ENCODE data around the gene SNAPIN. TPM values are rescaled to one million over a fixed set of nuclear protein-coding genes. Genes with fewer than 3 reads are reported as not detected.

The SNAPIN gene
- polyA plus RNA-seq, 3 donors: 30.7 to 141 (median 135) TPM

DNA sequence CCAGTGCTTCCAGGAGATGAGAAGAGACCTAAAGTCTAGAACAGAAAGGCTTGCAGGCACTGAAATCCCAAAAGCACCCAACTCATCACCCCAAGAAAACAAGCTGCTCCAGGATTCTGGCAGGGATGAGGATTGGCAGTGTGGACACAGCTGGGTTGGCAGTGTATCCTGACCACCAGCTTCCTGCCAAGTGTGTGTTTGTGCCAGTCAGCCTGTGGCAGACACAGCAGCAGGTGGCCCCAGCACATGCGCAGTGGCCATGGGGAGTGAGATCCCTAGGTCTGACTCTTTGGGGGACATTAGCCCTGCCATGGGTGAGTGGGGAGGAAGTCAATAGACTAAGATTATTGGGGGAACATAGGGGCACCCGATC is 8.7 kb upstream of the SNAPIN start:
- no peaks in the 10 kb centered on the region for H3K9me3 ChIP-seq (replicated peaks in 1 of 2; ENCODE audit: control insufficient read depth in 1 of 2, insufficient read depth in 1 of 2, low read length in 2 of 2)
- 91% methylated on average over 2 of the region's 2 CpGs for WGBS (ENCODE audit: insufficient coverage)
- no peak overlapping the region for H3K4me3 Mint-ChIP-seq

DNA sequence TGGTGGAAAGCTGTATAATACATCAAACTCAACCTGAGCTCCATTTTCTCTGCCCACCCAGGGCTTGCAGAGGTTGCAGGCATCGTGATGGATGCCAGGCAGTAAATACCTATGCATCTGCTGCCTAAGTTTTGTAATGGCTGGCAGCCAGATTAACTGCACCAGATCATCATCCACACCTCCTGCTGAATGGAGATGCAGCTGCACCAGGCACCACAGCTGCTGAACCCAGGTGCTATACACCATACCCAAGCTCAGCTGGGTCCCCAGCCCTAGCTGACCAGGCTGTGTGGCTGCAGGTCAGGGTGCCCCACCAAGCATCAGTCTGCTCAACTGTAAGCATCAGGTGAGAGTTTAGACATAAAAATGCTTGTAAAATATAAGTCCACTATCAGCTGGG is 6.7 kb upstream of the SNAPIN start:
- Mint-ChIP-seq H3K4me1 (peaks cover 27% of the 10 kb centered on the region), H3K27me3 (ENCODE audit: low read depth in 3 of 3) (peaks cover 0 to 2% (median 2%) of the 10 kb centered on the region in 3 donors), H3K27ac (no peak overlapping the region), H3K4me3 (no peak overlapping the region), H3K9me3 (peaks cover 0 to 2% (median 0%) of the 10 kb centered on the region in 7 donors), H3K36me3 (peaks cover 0 to 6% of the 10 kb centered on the region in 2 donors)
- Histone ChIP-seq H3K4me1 (ENCODE audit: control insufficient read depth in 1 of 2, insufficient read depth in 2 of 2, low read length in 2 of 2) (peaks cover 25 to 26% of the 10 kb centered on the region in 2 donors), H3K4me2 (replicated peaks; ENCODE audit: extremely low read depth, low read length, poor library complexity, severe bottlenecking) (no peak overlapping the region), H3K27ac (ENCODE audit: low read depth in 1 of 2, low read length in 2 of 2) (no peak overlapping the region), H2AFZ (ENCODE audit: insufficient read depth, low read depth, low read length, poor library complexity, severe bottlenecking) (no peak overlapping the region), H3K9me3 (replicated peaks in 1 of 2; ENCODE audit: control insufficient read depth in 1 of 2, insufficient read depth in 1 of 2, low read length in 2 of 2) (no peaks in the 10 kb centered on the region), H3K9ac (ENCODE audit: insufficient read depth, low read length, poor library complexity, severe bottlenecking) (no peak overlapping the region), H3K79me2 (ENCODE audit: insufficient read depth, low read length) (no peaks in the 10 kb centered on the region), H3K27me3 (ENCODE audit: control insufficient read depth in 2 of 2, insufficient read depth in 2 of 2, low read length in 2 of 2) (no peaks in the 10 kb centered on the region), H3K4me3 (replicated peaks in 1 of 3; ENCODE audit: low read depth in 2 of 3, low read length in 3 of 3) (no peak overlapping the region), H3K36me3 (replicated peaks in 1 of 2; ENCODE audit: control insufficient read depth in 1 of 2, insufficient read depth in 2 of 2, low read length in 2 of 2) (no peaks in the 10 kb centered on the region), H4K20me1 (ENCODE audit: insufficient read depth, low read length) (no peaks in the 10 kb centered on the region)
- 83% methylated on average over 1 of the region's 1 CpG for WGBS (ENCODE audit: insufficient coverage)
- TF ChIP-seq, protein P1, sequence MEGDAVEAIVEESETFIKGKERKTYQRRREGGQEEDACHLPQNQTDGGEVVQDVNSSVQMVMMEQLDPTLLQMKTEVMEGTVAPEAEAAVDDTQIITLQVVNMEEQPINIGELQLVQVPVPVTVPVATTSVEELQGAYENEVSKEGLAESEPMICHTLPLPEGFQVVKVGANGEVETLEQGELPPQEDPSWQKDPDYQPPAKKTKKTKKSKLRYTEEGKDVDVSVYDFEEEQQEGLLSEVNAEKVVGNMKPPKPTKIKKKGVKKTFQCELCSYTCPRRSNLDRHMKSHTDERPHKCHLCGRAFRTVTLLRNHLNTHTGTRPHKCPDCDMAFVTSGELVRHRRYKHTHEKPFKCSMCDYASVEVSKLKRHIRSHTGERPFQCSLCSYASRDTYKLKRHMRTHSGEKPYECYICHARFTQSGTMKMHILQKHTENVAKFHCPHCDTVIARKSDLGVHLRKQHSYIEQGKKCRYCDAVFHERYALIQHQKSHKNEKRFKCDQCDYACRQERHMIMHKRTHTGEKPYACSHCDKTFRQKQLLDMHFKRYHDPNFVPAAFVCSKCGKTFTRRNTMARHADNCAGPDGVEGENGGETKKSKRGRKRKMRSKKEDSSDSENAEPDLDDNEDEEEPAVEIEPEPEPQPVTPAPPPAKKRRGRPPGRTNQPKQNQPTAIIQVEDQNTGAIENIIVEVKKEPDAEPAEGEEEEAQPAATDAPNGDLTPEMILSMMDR (IDR thresholded peaks at IDR 0.05): no peak
- DNase-seq: no peak
- intact Hi-C loops (cut with micrococcal nuclease): no loop called here

More for the DNA sequence above, 8.7 kb upstream of the SNAPIN start:
- Mint-ChIP-seq H3K27me3 (ENCODE audit: low read depth in 3 of 3) (peaks cover 0 to 2% (median 2%) of the 10 kb centered on the region in 3 donors), H3K27ac (no peak overlapping the region), H3K4me1 (peaks cover 44% of the 10 kb centered on the region), H3K36me3 (peaks cover 18 to 19% of the 10 kb centered on the region in 2 donors), H3K9me3 (peaks cover 0 to 2% (median 0%) of the 10 kb centered on the region in 7 donors)
- Histone ChIP-seq H3K4me3 (replicated peaks in 1 of 3; ENCODE audit: low read depth in 2 of 3, low read length in 3 of 3) (no peak overlapping the region), H3K4me1 (ENCODE audit: control insufficient read depth in 1 of 2, insufficient read depth in 2 of 2, low read length in 2 of 2) (peaks cover 40 to 46% of the 10 kb centered on the region in 2 donors), H3K9ac (ENCODE audit: insufficient read depth, low read length, poor library complexity, severe bottlenecking) (no peak overlapping the region), H3K4me2 (replicated peaks; ENCODE audit: extremely low read depth, low read length, poor library complexity, severe bottlenecking) (no peak overlapping the region), H2AFZ (ENCODE audit: insufficient read depth, low read depth, low read length, poor library complexity, severe bottlenecking) (no peak overlapping the region), H3K36me3 (replicated peaks in 1 of 2; ENCODE audit: control insufficient read depth in 1 of 2, insufficient read depth in 2 of 2, low read length in 2 of 2) (peaks cover 10 to 15% of the 10 kb centered on the region in 2 donors), H3K79me2 (ENCODE audit: insufficient read depth, low read length) (peaks cover 11% of the 10 kb centered on the region), H4K20me1 (ENCODE audit: insufficient read depth, low read length) (peaks cover 10% of the 10 kb centered on the region), H3K27me3 (ENCODE audit: control insufficient read depth in 2 of 2, insufficient read depth in 2 of 2, low read length in 2 of 2) (no peaks in the 10 kb centered on the region), H3K27ac (ENCODE audit: low read depth in 1 of 2, low read length in 2 of 2) (no peak overlapping the region)
- intact Hi-C loops (cut with micrococcal nuclease): no loop called here
- no peak for DNase-seq
- TF ChIP-seq, protein P1 (IDR thresholded peaks at IDR 0.05): no peak
